ENCODE measurements around the gene TTLL6. TPM values are rescaled to one million over a fixed set of nuclear protein-coding genes. Genes with fewer than 3 reads are reported as not detected.

TTLL6 gene
- total and polyA plus RNA-seq, 7 experiments from 2014 or later = not detected

- H3K27me3 ChIP-seq (ENCODE audit: control insufficient read depth in 2 of 2, insufficient read depth in 2 of 2, low read length in 2 of 2) = peaks cover 29 to 70% of the 10 kb centered on the region in 2 donors
- intact Hi-C loops (cut with micrococcal nuclease) = no loop called here
- ChIA-PET CTCF (no interaction called here), POLR2A (no interaction called here)
- ATAC-seq (no peak), DNase-seq (no peak)
- no peak overlapping the region for H3K4me3 ChIP-seq (ENCODE audit: low read length)
- no peak overlapping the region for H3K27ac ChIP-seq (ENCODE audit: low read depth, low read length)
- H3K36me3 Mint-ChIP-seq = peaks cover 0 to 4% (median 0%) of the 10 kb centered on the region in 5 donors
- peak overlapping the region in 6 of 10 donors; percentile 9 to 59 (median 36) for H3K4me3 Mint-ChIP-seq
- H3K9me3 ChIP-seq (ENCODE audit: control insufficient read depth in 2 of 3, low read length in 3 of 3) = no peaks in the 10 kb centered on the region
- peak overlapping the region in 1 of 9 donors; percentile 58 for H3K27ac Mint-ChIP-seq
- peaks cover 8 to 23% (median 18%) of the 10 kb centered on the region in 7 donors for H3K4me1 Mint-ChIP-seq
- peaks cover 0 to 8% (median 4%) of the 10 kb centered on the region in 11 donors for H3K9me3 Mint-ChIP-seq
- H3K36me3 ChIP-seq (ENCODE audit: control insufficient read depth in 2 of 3, insufficient read depth in 3 of 3, low read length in 3 of 3) = no peaks in the 10 kb centered on the region
- peaks cover 5 to 13% of the 10 kb centered on the region in 2 donors for H3K4me1 ChIP-seq (ENCODE audit: control insufficient read depth in 2 of 2, insufficient read depth in 2 of 2, low read length in 2 of 2)
- H3K27me3 Mint-ChIP-seq = peaks cover 72 to 94% (median 84%) of the 10 kb centered on the region in 5 donors
Observed at GRCh38 chr17:48753794-48754499, 63.1 kb downstream of the TTLL6 start.

GRCh38 chr17:48752399-48753288 is 64.4 kb downstream of the TTLL6 start:
- Histone ChIP-seq H3K9me3 (ENCODE audit: control insufficient read depth in 2 of 3, low read length in 3 of 3) (no peaks in the 10 kb centered on the region), H3K27me3 (ENCODE audit: control insufficient read depth in 2 of 2, insufficient read depth in 2 of 2, low read length in 2 of 2) (peaks cover 38 to 83% of the 10 kb centered on the region in 2 donors), H3K4me1 (ENCODE audit: control insufficient read depth in 2 of 2, insufficient read depth in 2 of 2, low read length in 2 of 2) (peaks cover 5 to 13% of the 10 kb centered on the region in 2 donors), H3K4me3 (ENCODE audit: low read length) (no peak overlapping the region), H3K36me3 (ENCODE audit: control insufficient read depth in 2 of 3, insufficient read depth in 3 of 3, low read length in 3 of 3) (no peaks in the 10 kb centered on the region), H3K27ac (ENCODE audit: low read depth, low read length) (no peak overlapping the region)
- peak overlapping the region in 2 of 10 donors; percentile 14 to 31 for H3K4me3 Mint-ChIP-seq
- ATAC-seq (no peak), DNase-seq (no peak)
- peaks cover 8 to 25% (median 18%) of the 10 kb centered on the region in 7 donors for H3K4me1 Mint-ChIP-seq
- peaks cover 79 to 93% (median 87%) of the 10 kb centered on the region in 5 donors for H3K27me3 Mint-ChIP-seq
- POLR2A ChIA-PET = interaction anchor here (0.7 kb wide), 1 partner anchor 33 kb away, joined by 3 read pairs; no protein-coding TSS in a partner anchor
- intact Hi-C loops (cut with micrococcal nuclease) = no loop called here
- H3K36me3 Mint-ChIP-seq = peaks cover 0 to 5% (median 0%) of the 10 kb centered on the region in 5 donors
- CTCF ChIA-PET = no interaction called here
- peaks cover 0 to 8% (median 4%) of the 10 kb centered on the region in 11 donors for H3K9me3 Mint-ChIP-seq
- H3K27ac Mint-ChIP-seq = peak overlapping the region in 1 of 9 donors; percentile 34

- Histone ChIP-seq H3K36me3 (ENCODE audit: control insufficient read depth in 2 of 3, insufficient read depth in 3 of 3, low read length in 3 of 3) (no peaks in the 10 kb centered on the region), H3K4me1 (ENCODE audit: control insufficient read depth in 2 of 2, insufficient read depth in 2 of 2, low read length in 2 of 2) (peaks cover 5 to 13% of the 10 kb centered on the region in 2 donors), H3K27ac (ENCODE audit: low read depth, low read length) (no peak overlapping the region), H3K4me3 (ENCODE audit: low read length) (no peak overlapping the region), H3K27me3 (ENCODE audit: control insufficient read depth in 2 of 2, insufficient read depth in 2 of 2, low read length in 2 of 2) (peaks cover 34 to 89% of the 10 kb centered on the region in 2 donors), H3K9me3 (ENCODE audit: control insufficient read depth in 2 of 3, low read length in 3 of 3) (no peaks in the 10 kb centered on the region)
- peaks cover 0 to 9% (median 5%) of the 10 kb centered on the region in 11 donors for H3K9me3 Mint-ChIP-seq
- CTCF ChIA-PET = interaction anchor here (0.9 kb wide), 1 partner anchor 128 kb away, joined by 4 read pairs; no protein-coding TSS in a partner anchor
- intact Hi-C loops (cut with micrococcal nuclease) = no loop called here
- H3K27me3 Mint-ChIP-seq = peaks cover 82 to 94% (median 90%) of the 10 kb centered on the region in 5 donors
- H3K4me1 Mint-ChIP-seq = peaks cover 8 to 25% (median 21%) of the 10 kb centered on the region in 7 donors
- peak overlapping the region in 1 of 10 donors; percentile 31 for H3K4me3 Mint-ChIP-seq
- DNase-seq = no peak
- H3K36me3 Mint-ChIP-seq = peaks cover 0 to 5% (median 0%) of the 10 kb centered on the region in 5 donors
- POLR2A ChIA-PET = no interaction called here
- H3K27ac Mint-ChIP-seq = no peak overlapping the region
- ATAC-seq = no peak
Observed at GRCh38 chr17:48751733-48752398, 65.2 kb downstream of the TTLL6 start.

- H3K36me3 ChIP-seq (ENCODE audit: control insufficient read depth in 2 of 3, insufficient read depth in 3 of 3, low read length in 3 of 3) = no peaks in the 10 kb centered on the region
- no peak overlapping the region for H3K27ac ChIP-seq (ENCODE audit: low read depth, low read length)
- H3K36me3 Mint-ChIP-seq = peaks cover 0 to 5% (median 0%) of the 10 kb centered on the region in 5 donors
- ChIA-PET CTCF (interaction anchor here (0.9 to 1.1 kb wide), 2 partner anchors 43 to 128 kb away, joined by 3 to 4 read pairs; no protein-coding TSS in a partner anchor), POLR2A (no interaction called here)
- H3K9me3 ChIP-seq (ENCODE audit: control insufficient read depth in 2 of 3, low read length in 3 of 3) = no peaks in the 10 kb centered on the region
- intact Hi-C loops (cut with micrococcal nuclease) = no loop called here
- H3K4me1 ChIP-seq (ENCODE audit: control insufficient read depth in 2 of 2, insufficient read depth in 2 of 2, low read length in 2 of 2) = peaks cover 5 to 13% of the 10 kb centered on the region in 2 donors
- no peak overlapping the region for H3K27ac Mint-ChIP-seq
- peaks cover 12 to 29% (median 25%) of the 10 kb centered on the region in 7 donors for H3K4me1 Mint-ChIP-seq
- H3K4me3 Mint-ChIP-seq = no peak overlapping the region
- peaks cover 0 to 9% (median 6%) of the 10 kb centered on the region in 11 donors for H3K9me3 Mint-ChIP-seq
- ATAC-seq (no peak), DNase-seq (no peak)
- H3K27me3 ChIP-seq (ENCODE audit: control insufficient read depth in 2 of 2, insufficient read depth in 2 of 2, low read length in 2 of 2) = peaks cover 35 to 95% of the 10 kb centered on the region in 2 donors
- H3K4me3 ChIP-seq (ENCODE audit: low read length) = no peak overlapping the region
- peaks cover 82 to 95% (median 91%) of the 10 kb centered on the region in 5 donors for H3K27me3 Mint-ChIP-seq
Observed at GRCh38 chr17:48751172-48751571, 65.9 kb downstream of the TTLL6 start.

DNA sequence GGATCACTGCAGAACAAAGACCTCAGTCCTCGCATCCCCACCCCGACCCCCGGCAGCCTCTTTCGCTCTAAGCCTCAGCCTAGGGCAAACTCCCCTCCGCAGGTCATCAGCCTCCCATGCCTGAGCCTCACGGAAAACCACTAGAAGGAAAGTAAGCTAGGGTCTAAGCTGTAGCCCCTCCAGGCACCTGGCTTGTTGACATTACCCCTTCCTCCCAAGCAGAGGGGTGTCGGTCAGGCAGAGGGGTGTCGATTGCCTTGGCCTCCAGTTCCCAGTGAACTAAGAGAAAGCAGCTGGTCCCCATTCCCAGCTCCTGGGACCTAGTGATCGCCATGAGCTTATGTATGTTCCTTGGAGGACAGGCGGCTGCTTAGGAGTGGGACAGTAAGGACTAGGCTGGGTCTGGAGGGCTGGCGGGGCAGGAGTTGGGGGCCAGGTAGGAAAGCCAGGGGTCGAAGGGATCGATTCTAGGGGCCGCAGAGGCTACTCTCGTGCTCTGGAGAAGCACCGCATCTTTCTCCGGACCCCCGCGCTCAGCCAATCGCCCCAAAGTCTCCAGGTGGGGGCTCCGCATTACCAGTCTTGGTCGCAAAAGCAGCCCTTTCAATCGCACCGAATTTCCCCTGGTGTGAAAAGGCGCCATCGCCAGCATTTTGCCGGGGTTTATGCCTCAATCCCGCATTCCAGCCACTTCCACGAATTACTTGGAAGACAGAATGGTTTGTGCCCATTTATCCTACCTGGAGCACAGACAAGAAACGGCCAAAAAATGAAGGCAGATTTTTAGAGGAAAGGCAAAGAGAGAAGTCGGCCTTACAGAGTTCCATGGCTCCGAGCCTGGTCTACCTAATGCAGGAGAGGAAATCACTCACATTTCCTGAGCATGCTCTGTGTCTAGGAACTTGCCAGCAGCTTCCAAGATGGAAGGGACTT is 67.1 kb downstream of the TTLL6 start:
- Histone ChIP-seq H3K27me3 (ENCODE audit: control insufficient read depth in 2 of 2, insufficient read depth in 2 of 2, low read length in 2 of 2) (peaks cover 46 to 95% of the 10 kb centered on the region in 2 donors), H3K27ac (ENCODE audit: low read depth, low read length) (no peak overlapping the region), H3K9me3 (ENCODE audit: control insufficient read depth in 2 of 3, low read length in 3 of 3) (no peaks in the 10 kb centered on the region), H3K4me1 (ENCODE audit: control insufficient read depth in 2 of 2, insufficient read depth in 2 of 2, low read length in 2 of 2) (peaks cover 5 to 10% of the 10 kb centered on the region in 2 donors), H3K4me3 (ENCODE audit: low read length) (no peak overlapping the region), H3K36me3 (ENCODE audit: control insufficient read depth in 2 of 3, insufficient read depth in 3 of 3, low read length in 3 of 3) (no peaks in the 10 kb centered on the region)
- Mint-ChIP-seq H3K27me3 (peaks cover 82 to 95% (median 91%) of the 10 kb centered on the region in 5 donors), H3K4me1 (peaks cover 12 to 29% (median 25%) of the 10 kb centered on the region in 7 donors), H3K4me3 (no peak overlapping the region), H3K36me3 (peaks cover 0 to 5% (median 0%) of the 10 kb centered on the region in 5 donors), H3K27ac (peak overlapping the region in 3 of 9 donors; percentile 4 to 71 (median 58)), H3K9me3 (peaks cover 0 to 10% (median 6%) of the 10 kb centered on the region in 11 donors)
- CTCF ChIA-PET = interaction anchor here (1.1 kb wide), 1 partner anchor 42 kb away, joined by 3 read pairs; no protein-coding TSS in a partner anchor
- POLR2A ChIA-PET = no interaction called here
- no peak for DNase-seq
- intact Hi-C loops (cut with micrococcal nuclease) = loop anchor here in 1 of 2 donors (2.0 to 10.0 kb wide), 5 partner anchors 25 to 1215 kb away; partner anchors contain the start of genes DLX4, HOXB7, HOXB9 and IGF2BP1
- no peak for ATAC-seq
